Endothelial cell of umbilical vein (primary cell): Measurements from ENCODE around the gene CRP.

ENCODE experiments used
- POLR2A ChIP-seq: IDR thresholded peaks from 2 replicates; pipeline ENCODE4 v1.6.1; 2012; ENCODE audit warnings: low read depth, mild to moderate bottlenecking, control low read depth, low read length
- TF ChIP-seq, protein P1 (sequence below), 2 donors: IDR thresholded peaks; 1 replicate in 1 of 2; 2 replicates in 1 of 2; pipeline ENCODE4 v1.5.1; 2011; ENCODE audit warnings: low read length in 2 of 2, mild to moderate bottlenecking in 2 of 2, moderate library complexity in 2 of 2, control low read depth in 1 of 2, inconsistent platforms in 1 of 2, low read depth in 1 of 2; ENCODE audit not compliant: insufficient read depth in 1 of 2; ENCODE audit errors: extremely low read depth in 1 of 2

DNA sequence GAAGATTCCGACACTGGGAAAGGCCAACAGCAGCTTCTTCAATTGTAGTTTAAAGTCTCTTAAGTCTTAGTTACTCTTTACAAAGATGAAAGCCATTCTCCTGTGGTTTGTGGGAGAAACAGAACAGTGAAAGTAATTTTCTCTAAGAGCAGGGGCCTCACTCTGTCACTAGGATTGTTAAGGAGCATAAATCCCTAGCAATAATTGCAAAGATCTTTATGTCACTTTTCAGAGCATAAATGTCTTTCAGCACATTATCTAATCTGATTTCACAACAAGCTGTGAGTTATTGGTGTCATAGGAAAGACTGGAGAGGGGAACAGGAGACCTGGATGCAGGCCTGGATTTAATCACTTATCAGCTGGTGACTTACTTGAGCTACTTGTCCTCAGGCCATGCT lies 34.0 kb upstream of the CRP start:
- TF ChIP-seq, protein P1, sequence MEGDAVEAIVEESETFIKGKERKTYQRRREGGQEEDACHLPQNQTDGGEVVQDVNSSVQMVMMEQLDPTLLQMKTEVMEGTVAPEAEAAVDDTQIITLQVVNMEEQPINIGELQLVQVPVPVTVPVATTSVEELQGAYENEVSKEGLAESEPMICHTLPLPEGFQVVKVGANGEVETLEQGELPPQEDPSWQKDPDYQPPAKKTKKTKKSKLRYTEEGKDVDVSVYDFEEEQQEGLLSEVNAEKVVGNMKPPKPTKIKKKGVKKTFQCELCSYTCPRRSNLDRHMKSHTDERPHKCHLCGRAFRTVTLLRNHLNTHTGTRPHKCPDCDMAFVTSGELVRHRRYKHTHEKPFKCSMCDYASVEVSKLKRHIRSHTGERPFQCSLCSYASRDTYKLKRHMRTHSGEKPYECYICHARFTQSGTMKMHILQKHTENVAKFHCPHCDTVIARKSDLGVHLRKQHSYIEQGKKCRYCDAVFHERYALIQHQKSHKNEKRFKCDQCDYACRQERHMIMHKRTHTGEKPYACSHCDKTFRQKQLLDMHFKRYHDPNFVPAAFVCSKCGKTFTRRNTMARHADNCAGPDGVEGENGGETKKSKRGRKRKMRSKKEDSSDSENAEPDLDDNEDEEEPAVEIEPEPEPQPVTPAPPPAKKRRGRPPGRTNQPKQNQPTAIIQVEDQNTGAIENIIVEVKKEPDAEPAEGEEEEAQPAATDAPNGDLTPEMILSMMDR (IDR thresholded peaks at IDR 0.05; ENCODE audit: extremely low read depth in 1 of 2, insufficient read depth in 1 of 2, low read depth in 1 of 2, low read length in 2 of 2), result no peak
- TF ChIP-seq POLR2A, result no peak
